Measurements from ENCODE around the gene PIM1.

DNA sequence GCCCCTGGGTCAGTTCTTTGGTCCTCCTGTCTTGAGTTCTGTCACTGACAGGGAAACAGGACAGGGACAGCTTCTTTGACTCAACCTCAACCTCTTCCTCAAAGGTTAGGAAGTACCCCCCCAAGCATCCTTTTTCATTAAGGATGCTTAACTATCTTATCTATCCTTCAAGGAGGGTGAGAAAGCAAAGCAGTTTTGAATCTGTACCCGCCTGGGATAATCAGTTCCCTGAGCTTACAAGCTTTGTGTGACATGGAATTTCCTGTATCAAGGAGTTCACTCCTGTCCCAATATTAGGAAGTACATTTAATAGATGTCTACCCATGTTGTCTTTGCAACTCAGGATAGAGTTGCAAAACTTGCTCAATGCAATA is 31.1 kb upstream of the PIM1 start:
- no peak for TF ChIP-seq CTCF (IDR thresholded peaks at IDR 0.05; ENCODE audit: poor library complexity, severe bottlenecking)
- no peak for TF ChIP-seq EP300 (conservative IDR thresholded peaks at IDR 0.05; ENCODE audit: poor library complexity, severe bottlenecking)
- TF ChIP-seq EZH2 (IDR thresholded peaks at IDR 0.05; ENCODE audit: borderline replicate concordance, insufficient read depth, low read length, poor library complexity, severe bottlenecking), result no peak
- no peak for TF ChIP-seq POLR2AphosphoS5 (IDR thresholded peaks at IDR 0.05)
- TF ChIP-seq REST (IDR thresholded peaks at IDR 0.05; ENCODE audit: borderline replicate concordance), result no peak
- TF ChIP-seq MXI1 (conservative IDR thresholded peaks at IDR 0.05; ENCODE audit: poor library complexity, severe bottlenecking), result no peak
